Urothelium cell line (cell line): ENCODE results near the gene PRR3.

Source experiments
- DNase-seq: peaks from one replicate; pipeline ENCODE4 v3.0.0; 2011; ENCODE audit warnings: low spot score, mixed read lengths
- FAIRE-seq: peaks from 2 replicates; lab custom pipeline; 2011; peaks lifted over from hg19 to GRCh38; lab: Jason Lieb, UNC

PRR3 gene

GRCh38 chr6:30611150-30611855 lies 54.2 kb downstream of the PRR3 start:
- no peak for FAIRE-seq
- no peak for DNase-seq

- FAIRE-seq = no peak
- DNase-seq = no peak
Observed at GRCh38 chr6:30611856-30612194, 54.7 kb downstream of the PRR3 start.

GRCh38 chr6:30612213-30612612 lies 55.1 kb downstream of the PRR3 start:
- DNase-seq = no peak
- FAIRE-seq = no peak

GRCh38 chr6:30612687-30613248 lies 55.7 kb downstream of the PRR3 start:
- no peak for DNase-seq
- FAIRE-seq = no peak
